ENCODE results near the gene TMEM179. TPM values are rescaled to one million over a fixed set of nuclear protein-coding genes. Genes with fewer than 3 reads are reported as not detected.

TMEM179 gene
- total RNA-seq, 2 donors from 2014 or later, result 0.52 to 2.2 TPM

DNA sequence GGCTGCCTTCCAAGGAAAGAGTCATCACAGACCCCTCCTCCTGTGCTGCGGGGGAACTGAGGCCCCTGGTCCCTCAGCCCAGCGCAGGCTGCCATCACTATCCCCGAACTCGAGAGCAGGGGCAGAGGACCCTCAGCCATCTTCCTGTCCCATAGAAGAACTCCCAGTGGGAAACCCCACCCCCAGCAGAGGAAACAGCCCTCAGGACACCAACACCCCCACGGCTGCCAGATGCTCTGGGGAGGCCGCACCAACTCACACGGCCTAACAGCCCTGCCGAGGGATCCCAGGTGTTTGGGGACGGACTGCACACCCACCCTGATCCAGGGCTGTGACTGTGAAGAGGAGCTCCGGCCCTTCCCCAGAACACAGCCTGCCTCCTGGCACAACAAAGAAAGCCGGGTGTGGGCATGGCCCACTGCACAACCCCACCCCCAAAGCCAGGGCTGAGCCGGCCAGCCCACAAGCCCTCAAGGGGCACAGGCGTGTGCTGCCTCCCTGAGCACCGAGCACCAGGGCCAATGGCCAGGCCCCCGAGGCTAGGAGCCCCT lies 41.3 kb downstream of the TMEM179 start:
- no peak overlapping the region for H3K4me3 ChIP-seq
- no peaks in the 10 kb centered on the region for H3K9me3 ChIP-seq
- H3K27me3 ChIP-seq, result no peaks in the 10 kb centered on the region
- no peaks in the 10 kb centered on the region for H3K36me3 ChIP-seq
- peaks cover 0 to 14% of the 10 kb centered on the region in 2 donors for H3K4me1 ChIP-seq
- H3K27ac ChIP-seq, result no peak overlapping the region
- TF ChIP-seq, protein P1, sequence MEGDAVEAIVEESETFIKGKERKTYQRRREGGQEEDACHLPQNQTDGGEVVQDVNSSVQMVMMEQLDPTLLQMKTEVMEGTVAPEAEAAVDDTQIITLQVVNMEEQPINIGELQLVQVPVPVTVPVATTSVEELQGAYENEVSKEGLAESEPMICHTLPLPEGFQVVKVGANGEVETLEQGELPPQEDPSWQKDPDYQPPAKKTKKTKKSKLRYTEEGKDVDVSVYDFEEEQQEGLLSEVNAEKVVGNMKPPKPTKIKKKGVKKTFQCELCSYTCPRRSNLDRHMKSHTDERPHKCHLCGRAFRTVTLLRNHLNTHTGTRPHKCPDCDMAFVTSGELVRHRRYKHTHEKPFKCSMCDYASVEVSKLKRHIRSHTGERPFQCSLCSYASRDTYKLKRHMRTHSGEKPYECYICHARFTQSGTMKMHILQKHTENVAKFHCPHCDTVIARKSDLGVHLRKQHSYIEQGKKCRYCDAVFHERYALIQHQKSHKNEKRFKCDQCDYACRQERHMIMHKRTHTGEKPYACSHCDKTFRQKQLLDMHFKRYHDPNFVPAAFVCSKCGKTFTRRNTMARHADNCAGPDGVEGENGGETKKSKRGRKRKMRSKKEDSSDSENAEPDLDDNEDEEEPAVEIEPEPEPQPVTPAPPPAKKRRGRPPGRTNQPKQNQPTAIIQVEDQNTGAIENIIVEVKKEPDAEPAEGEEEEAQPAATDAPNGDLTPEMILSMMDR (IDR thresholded peaks at IDR 0.05), result no peak
- DNase-seq (ENCODE audit: low spot score), result no peak

DNA sequence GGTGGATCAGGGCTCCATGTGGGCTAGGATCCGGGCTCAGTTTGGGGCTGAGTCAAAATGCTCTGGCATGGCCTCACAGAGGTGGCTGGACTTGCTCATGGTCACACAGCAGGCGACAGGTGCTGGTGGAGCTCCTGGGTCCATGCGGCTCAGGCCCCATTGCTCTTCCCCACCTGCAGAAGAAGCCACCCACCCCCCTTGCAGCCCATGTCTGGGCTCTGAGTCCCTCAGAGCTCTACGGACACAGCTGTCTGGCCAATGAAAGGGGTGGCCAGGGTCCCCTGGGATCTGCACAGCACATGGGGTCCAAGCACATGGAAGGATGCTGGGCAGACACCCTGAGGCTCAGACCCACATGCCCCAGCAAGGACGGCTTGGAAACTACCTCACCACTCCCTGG lies 42.0 kb downstream of the TMEM179 start:
- Histone ChIP-seq H3K4me1 (peaks cover 0 to 14% of the 10 kb centered on the region in 2 donors), H3K4me3 (no peak overlapping the region), H3K27ac (no peak overlapping the region), H3K36me3 (no peaks in the 10 kb centered on the region), H3K27me3 (no peaks in the 10 kb centered on the region), H3K9me3 (no peaks in the 10 kb centered on the region)
- TF ChIP-seq, protein P1 (IDR thresholded peaks at IDR 0.05), result no peak
- no peak for DNase-seq (ENCODE audit: low spot score)

DNA sequence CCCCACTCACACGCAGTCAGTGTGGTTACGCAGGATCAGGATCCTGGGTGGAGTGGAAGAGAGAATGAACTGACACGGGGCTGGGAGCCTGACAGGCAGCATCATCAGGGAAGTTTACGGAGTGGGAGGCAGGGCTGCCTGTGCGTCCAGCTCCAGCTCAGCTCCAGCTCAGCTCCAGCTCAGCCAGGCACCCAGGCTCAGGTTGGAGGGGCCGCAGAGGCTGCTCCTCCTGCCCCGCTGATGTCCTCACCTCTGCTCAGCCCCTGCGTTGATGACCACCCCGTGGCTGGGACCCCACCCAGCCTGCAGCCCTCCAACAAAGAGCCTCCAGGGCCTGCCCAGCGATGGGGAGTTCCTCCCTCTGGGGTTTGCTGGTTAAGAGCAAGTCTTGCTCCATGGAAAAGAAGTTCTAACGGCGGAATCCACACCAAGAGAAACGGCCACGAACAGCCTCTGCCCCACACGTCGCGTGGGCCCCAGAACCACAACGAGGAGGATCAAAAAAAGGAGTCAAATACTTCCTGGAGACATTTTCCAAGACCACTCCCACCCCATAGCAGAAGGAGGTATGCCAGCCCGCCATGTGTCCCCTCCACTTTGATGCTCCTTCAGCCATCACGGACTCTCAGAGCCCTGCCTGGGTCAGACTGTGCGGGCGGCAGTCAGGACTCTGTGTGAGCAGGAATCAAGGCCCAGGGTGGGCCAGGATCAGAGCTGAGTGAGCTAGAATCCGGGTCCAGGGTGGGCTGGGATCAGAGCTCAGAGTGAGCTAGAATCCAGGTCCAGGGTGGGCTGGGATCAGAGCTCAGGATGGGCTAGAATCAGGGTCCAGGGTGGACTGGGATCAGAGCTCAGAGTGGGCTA lies 42.7 kb downstream of the TMEM179 start:
- Histone ChIP-seq H3K4me3 (no peak overlapping the region), H3K27ac (no peak overlapping the region), H3K36me3 (no peaks in the 10 kb centered on the region), H3K4me1 (peaks cover 0 to 14% of the 10 kb centered on the region in 2 donors), H3K27me3 (no peaks in the 10 kb centered on the region), H3K9me3 (no peaks in the 10 kb centered on the region)
- DNase-seq (ENCODE audit: low spot score), result no peak
- TF ChIP-seq, protein P1 (IDR thresholded peaks at IDR 0.05), result no peak

DNA sequence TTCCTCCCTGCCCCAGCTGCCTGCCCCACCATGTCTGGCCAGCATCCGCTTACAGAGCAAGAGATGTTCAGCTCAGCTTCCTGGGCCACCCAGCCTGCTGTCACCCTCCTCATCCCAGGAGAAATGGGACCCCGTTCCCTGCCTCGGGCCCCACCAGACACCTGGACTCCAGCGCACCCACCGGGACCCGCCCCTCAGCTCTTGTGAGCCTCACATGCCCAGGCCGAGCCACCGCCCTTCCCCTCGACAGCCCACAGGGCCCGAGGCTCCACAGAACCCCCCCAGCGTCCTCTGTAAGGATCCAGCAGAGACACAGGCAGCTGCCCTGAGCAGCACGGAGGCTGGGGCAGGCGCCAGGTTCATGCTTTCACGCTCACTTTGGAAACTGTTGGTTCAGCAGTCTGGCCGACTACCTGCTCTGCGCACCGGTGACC lies 43.4 kb downstream of the TMEM179 start:
- no peaks in the 10 kb centered on the region for H3K27me3 ChIP-seq

DNA sequence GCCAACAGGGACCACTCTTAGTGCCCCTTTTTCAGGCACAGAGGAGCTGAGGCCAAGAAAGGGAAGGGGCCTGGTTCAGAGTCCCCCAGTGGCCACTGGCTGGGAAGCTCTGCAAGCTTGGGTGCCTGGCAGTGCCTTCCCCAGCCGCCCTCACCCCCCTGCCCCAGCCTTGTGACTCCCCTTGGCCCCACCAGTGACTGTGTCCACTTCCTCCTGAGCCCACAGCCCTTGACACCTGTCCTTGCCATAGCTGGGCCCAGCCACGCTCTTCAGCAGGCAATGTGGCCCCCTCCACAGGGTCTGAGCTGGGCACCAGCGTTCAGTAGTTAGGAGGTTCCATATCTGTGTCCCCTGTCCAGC lies 44.0 kb downstream of the TMEM179 start:
- Histone ChIP-seq H3K27me3 (no peaks in the 10 kb centered on the region), H3K27ac (no peak overlapping the region), H3K4me3 (no peak overlapping the region), H3K4me1 (peaks cover 0 to 14% of the 10 kb centered on the region in 2 donors), H3K9me3 (no peaks in the 10 kb centered on the region), H3K36me3 (no peaks in the 10 kb centered on the region)
- TF ChIP-seq, protein P1 (IDR thresholded peaks at IDR 0.05), result no peak
- no peak for DNase-seq (ENCODE audit: low spot score)

More for the DNA sequence above, 43.4 kb downstream of the TMEM179 start:
- Histone ChIP-seq H3K9me3 (no peaks in the 10 kb centered on the region), H3K27ac (no peak overlapping the region), H3K36me3 (no peaks in the 10 kb centered on the region), H3K4me1 (peaks cover 0 to 14% of the 10 kb centered on the region in 2 donors), H3K4me3 (no peak overlapping the region)
- TF ChIP-seq, protein P1 (IDR thresholded peaks at IDR 0.05), result no peak
- DNase-seq (ENCODE audit: low spot score), result no peak
